H1 (cell line): ENCODE measurements around the gene FGF19. TPM values are rescaled to one million over a fixed set of nuclear protein-coding genes. Genes with fewer than 3 reads are reported as not detected.

ENCODE experiments used
- CTCF ChIA-PET: fragments of 300-600 bp; sonication (Branson Sonifier 250); formaldehyde crosslinking; loops from one replicate; lab custom pipeline; 2021; ENCODE audit not compliant: partially characterized antibody; lab: Charles Lee
- POLR2A ChIA-PET: fragments of 300-600 bp; sonication (Branson Sonifier 250); formaldehyde crosslinking; loops from one replicate; lab custom pipeline; 2021; ENCODE audit warnings: inconsistent platforms; ENCODE audit not compliant: partially characterized antibody; lab: Charles Lee
- DNase-seq, 2 experiments: peaks; one replicate each; pipeline versions ENCODE4 v3.0.0 to v3.0.0-alpha.2; 2010 to 2022; ENCODE audit warnings: low spot score in 2 of 2, low read depth in 1 of 2, mixed read lengths in 1 of 2
- FAIRE-seq: peaks from 2 replicates; lab custom pipeline; 2011; peaks lifted over from hg19 to GRCh38; lab: Jason Lieb, UNC
- H2AFZ ChIP-seq: 2 replicates; pipeline ENCODE4 v1.8.1; 2012; ENCODE audit warnings: low read length, inconsistent platforms
- H2AK5ac ChIP-seq: 2 replicates; pipeline ENCODE4 v1.6.1; 2013; ENCODE audit warnings: low read depth, low read length
- H2BK120ac ChIP-seq: replicated peaks from 2 replicates; pipeline ENCODE3; 2013; ENCODE audit warnings: low read depth, low read length, inconsistent platforms
- H2BK12ac ChIP-seq: 2 replicates; pipeline ENCODE4 v1.6.1; 2013; ENCODE audit warnings: low read depth, low read length
- H2BK15ac ChIP-seq: 2 replicates; pipeline ENCODE4 v1.6.1; 2013; ENCODE audit warnings: low read length
- H2BK20ac ChIP-seq: 2 replicates; pipeline ENCODE4 v1.6.1; 2013; ENCODE audit warnings: low read length
- H2BK5ac ChIP-seq: 2 replicates; pipeline ENCODE4 v1.6.1; 2013; ENCODE audit warnings: low read depth, low read length
- H3K14ac ChIP-seq: 2 replicates; pipeline ENCODE4 v1.6.1; 2013; ENCODE audit warnings: inconsistent platforms; ENCODE audit not compliant: insufficient read length
- H3K18ac ChIP-seq: 2 replicates; pipeline ENCODE4 v1.6.1; 2013; ENCODE audit warnings: low read length; ENCODE audit errors: extremely low read depth
- H3K23ac ChIP-seq: 2 replicates; pipeline ENCODE4 v1.6.1; 2013; ENCODE audit warnings: inconsistent platforms; ENCODE audit not compliant: insufficient read length
- H3K23me2 ChIP-seq: 2 replicates; pipeline ENCODE4 v1.6.1; 2013; ENCODE audit warnings: low read depth, low read length
- H3K27ac ChIP-seq: 2 replicates; pipeline ENCODE4 v1.6.1; 2011; ENCODE audit warnings: low read depth, low read length, inconsistent platforms
- H3K27me3 ChIP-seq, 4 experiments: replicated peaks in 1 of 4; 1 replicate in 1 of 4; 2 replicates in 3 of 4; pipeline versions ENCODE4 v1.6.1 to v1.8.1; 2011 to 2013; ENCODE audit warnings: low read length in 3 of 4, mild to moderate bottlenecking in 3 of 4, inconsistent platforms in 2 of 4, mixed read lengths in 2 of 4, moderate library complexity in 1 of 4; ENCODE audit not compliant: control insufficient read depth in 3 of 4, insufficient read depth in 3 of 4; ENCODE audit errors: extremely low read depth in 1 of 4
- H3K36me3 ChIP-seq, 4 experiments: 2 replicates each; pipeline versions ENCODE4 v1.6.1 to v1.8.1; 2011 to 2013; ENCODE audit warnings: mild to moderate bottlenecking in 4 of 4, low read length in 3 of 4, moderate library complexity in 2 of 4, control low read depth in 1 of 4, inconsistent platforms in 1 of 4; ENCODE audit not compliant: insufficient read depth in 4 of 4, control insufficient read depth in 2 of 4
- H3K4ac ChIP-seq: replicated peaks from 2 replicates; pipeline ENCODE3; 2013; ENCODE audit warnings: low read length, low read depth, mixed read lengths, inconsistent platforms; ENCODE audit not compliant: insufficient read length
- H3K4me1 ChIP-seq, 4 experiments: replicated peaks in 1 of 4; 1 replicate in 1 of 4; 2 replicates in 3 of 4; pipeline versions ENCODE4 v1.6.1 to v1.8.1; 2011 to 2013; ENCODE audit warnings: low read length in 3 of 4, inconsistent platforms in 2 of 4, mixed read lengths in 1 of 4; ENCODE audit not compliant: insufficient read depth in 4 of 4, control insufficient read depth in 3 of 4
- H3K4me2 ChIP-seq, 2 experiments: 2 replicates each; pipeline versions ENCODE4 v1.6.1 to v1.8.1; 2011 to 2013; ENCODE audit warnings: low read depth in 2 of 2, low read length in 2 of 2, control low read depth in 1 of 2, inconsistent platforms in 1 of 2, mild to moderate bottlenecking in 1 of 2; ENCODE audit not compliant: insufficient read depth in 1 of 2
- H3K4me3 ChIP-seq, 4 experiments: fragments of 200-600, 300-600 bp in 1 of 4; sonication (generic), shearing (Covaris generic), sonication (Bioruptor Twin) in 1 of 4; 2 replicates each; pipeline versions ENCODE4 v1.5.1 to v1.8.1; 2011 to 2016; ENCODE audit warnings: low read length in 4 of 4, low read depth in 3 of 4, control low read depth in 2 of 4, inconsistent platforms in 2 of 4, mild to moderate bottlenecking in 2 of 4, mixed read lengths in 1 of 4, moderate library complexity in 1 of 4; ENCODE audit not compliant: insufficient read depth in 2 of 4; ENCODE audit errors: extremely low read depth in 1 of 4
- H3K56ac ChIP-seq: replicated peaks from 2 replicates; pipeline ENCODE3; 2013; ENCODE audit warnings: low read depth, mild to moderate bottlenecking, mixed read lengths, low read length, inconsistent platforms; ENCODE audit not compliant: insufficient read length
- H3K79me1 ChIP-seq: 2 replicates; pipeline ENCODE4 v1.6.1; 2013; ENCODE audit warnings: low read depth, low read length, control low read depth
- H3K79me2 ChIP-seq, 2 experiments: 2 replicates each; pipeline versions ENCODE4 v1.6.1 to v1.8.1; 2012 to 2013; ENCODE audit warnings: low read length in 2 of 2, mild to moderate bottlenecking in 2 of 2, inconsistent platforms in 1 of 2; ENCODE audit not compliant: insufficient read depth in 2 of 2, control insufficient read depth in 1 of 2
- H3K9ac ChIP-seq, 4 experiments: replicated peaks in 1 of 4; 1 replicate in 1 of 4; 2 replicates in 3 of 4; pipeline versions ENCODE4 v1.6.1 to v1.8.1; 2011 to 2013; ENCODE audit warnings: low read depth in 3 of 4, low read length in 3 of 4, control low read depth in 2 of 4, mild to moderate bottlenecking in 2 of 4, moderate library complexity in 2 of 4, inconsistent platforms in 1 of 4; ENCODE audit errors: extremely low read depth in 1 of 4
- H3K9me3 ChIP-seq, 2 experiments: 2 replicates each; pipeline versions ENCODE4 v1.6.1 to v1.8.1; 2012 to 2013; ENCODE audit warnings: mild to moderate bottlenecking in 2 of 2, moderate library complexity in 2 of 2, control low read depth in 1 of 2, inconsistent platforms in 1 of 2, low read depth in 1 of 2, low read length in 1 of 2, mixed read lengths in 1 of 2; ENCODE audit not compliant: insufficient read depth in 2 of 2
- H4K20me1 ChIP-seq, 2 experiments: replicated peaks in 1 of 2; 2 replicates each; pipeline versions ENCODE3 to v1.8.1; 2011 to 2013; ENCODE audit warnings: inconsistent platforms in 2 of 2, low read length in 2 of 2, mild to moderate bottlenecking in 1 of 2; ENCODE audit not compliant: insufficient read depth in 2 of 2, control insufficient read depth in 1 of 2
- H4K5ac ChIP-seq: 2 replicates; pipeline ENCODE4 v1.6.1; 2013; ENCODE audit warnings: low read length, low read depth, mixed read lengths, inconsistent platforms; ENCODE audit not compliant: insufficient read length
- H4K8ac ChIP-seq: 2 replicates; pipeline ENCODE4 v1.8.0; 2013; ENCODE audit warnings: mild to moderate bottlenecking, moderate library complexity, low read length, inconsistent platforms; ENCODE audit not compliant: insufficient read depth; ENCODE audit errors: extremely low read depth
- H4K91ac ChIP-seq: replicated peaks from 2 replicates; pipeline ENCODE3; 2013; ENCODE audit warnings: low read length, mixed read lengths, inconsistent platforms; ENCODE audit not compliant: insufficient read length
- ASH2L ChIP-seq: fragments of 200-600, 300-600 bp; sonication (generic); IDR thresholded peaks from one replicate; pipeline ENCODE4 v1.7.1; 2017; ENCODE audit warnings: low read length
- BACH1 ChIP-seq: IDR thresholded peaks from 2 replicates; pipeline ENCODE4 v1.6.1; 2012; ENCODE audit warnings: low read length, improper control_type of control experiment
- CTBP2 ChIP-seq: IDR thresholded peaks from 2 replicates; pipeline ENCODE4 v1.7.0; 2011; ENCODE audit warnings: borderline replicate concordance, mild to moderate bottlenecking, moderate library complexity, mixed read lengths, low read length; ENCODE audit not compliant: insufficient read depth, insufficient read length
- EP300 ChIP-seq, 2 experiments: IDR thresholded peaks; 1 replicate in 1 of 2; 2 replicates in 1 of 2; pipeline ENCODE4 v1.6.1; 2011 to 2012; ENCODE audit warnings: low read depth in 2 of 2, low read length in 2 of 2, mild to moderate bottlenecking in 2 of 2, borderline replicate concordance in 1 of 2, inconsistent platforms in 1 of 2, moderate library complexity in 1 of 2
- GABPA ChIP-seq: IDR thresholded peaks from 2 replicates; pipeline ENCODE4 v1.6.1; 2011; ENCODE audit warnings: mild to moderate bottlenecking, low read length, moderate library complexity, borderline replicate concordance; ENCODE audit not compliant: insufficient read depth
- RBBP5 ChIP-seq: IDR thresholded peaks from 2 replicates; pipeline ENCODE4 v1.7.1; 2012; ENCODE audit warnings: low read depth, mild to moderate bottlenecking, inconsistent platforms, low read length, moderate library complexity, borderline replicate concordance
- SIN3A ChIP-seq, 2 experiments: IDR thresholded peaks in 1 of 2; conservative IDR thresholded peaks in 1 of 2; 2 replicates each; pipeline ENCODE4 v1.6.1; 2011 to 2012; ENCODE audit warnings: low read length in 2 of 2, improper control_type of control experiment in 1 of 2, low read depth in 1 of 2, mild to moderate bottlenecking in 1 of 2
- SP1 ChIP-seq: IDR thresholded peaks from 2 replicates; pipeline ENCODE4 v1.6.1; 2011; ENCODE audit warnings: low read depth, low read length
- YY1 ChIP-seq: IDR thresholded peaks from 2 replicates; pipeline ENCODE4 v1.6.1; 2011; ENCODE audit warnings: low read depth, mild to moderate bottlenecking, low read length
- WGBS, 2 experiments: shearing (Covaris generic) in 1 of 2; methylation state at CpG; one replicate each; pipeline versions ENCODE4 v1.1.6 to v1.1.7; 2013 to 2015; ENCODE audit warnings: low lambda C conversion rate in 2 of 2, mixed read lengths in 2 of 2, inconsistent platforms in 1 of 2, low coverage in 1 of 2, missing lambda C conversion rate in 1 of 2; ENCODE audit not compliant: insufficient replicate concordance in 2 of 2, insufficient coverage in 1 of 2, insufficient read length in 1 of 2; ENCODE audit errors: extremely low coverage in 1 of 2, missing lambda C conversion rate in 1 of 2; 5-methylcytosine and 5-hydroxymethylcytosine counted together
- polyA plus RNA-seq, 7 experiments: library from polyadenylated mRNA; depleted of rRNA in 3 of 7; stranded (reverse) in 5 of 7; unstranded in 2 of 7; fragments of >200 nt in 5 of 7; fragments of 200-250 nt in 2 of 7; gene quantifications; 1 replicate in 5 of 7; 2 replicates in 1 of 7; 4 replicates in 1 of 7; pipeline versions ENCODE4 v1.2.1 to v1.2.3, GENCODE V29; 2011 to 2013; ENCODE audit warnings: missing spikeins in 2 of 7, mixed read lengths in 2 of 7
- total RNA-seq: library from RNA; stranded (reverse); fragmentation: NEBNext Ultra II Directional; extraction: Animal tissue kit (Norgen Biotek cat#: 25700); gene quantifications from 2 replicates; pipeline ENCODE4 v1.2.1, GENCODE V29; 2021

FGF19 gene
- total and polyA plus RNA-seq, 2 of the 8 experiments (the other 6 are each of a cell fraction or from before 2014, with no cell fraction given) = 9.6 to 14.8 TPM

- Histone ChIP-seq H3K27ac (peak overlapping the region; percentile 41; the same call in 1 of the 2 replicates), H4K20me1 (peaks cover 1 to 5% of the 10 kb centered on the region in 2 experiments), H3K4ac (no peak overlapping the region), H4K8ac (no peak overlapping the region), H4K5ac (peak overlapping the region; percentile 56), H4K91ac (peak overlapping the region; percentile 81), H3K36me3 (peaks cover 0 to 10% (median 4%) of the 10 kb centered on the region in 4 experiments; a peak in 3 of 8 replicates), H3K9ac (peak overlapping the region in 2 of 4 experiments; percentile 20 to 31; a peak in 3 of 7 replicates), H3K4me3 (peak overlapping the region in 3 of 4 experiments; percentile 31 to 46 (median 37); a peak in 5 of 8 replicates), H2BK20ac (peak overlapping the region; percentile 16; the same call in 1 of the 2 replicates), H3K56ac (no peak overlapping the region), H2BK5ac (peak overlapping the region; percentile 84; the same call in 1 of the 2 replicates), H3K4me1 (peaks cover 6 to 26% (median 15%) of the 10 kb centered on the region in 4 experiments; a peak in 6 of 7 replicates), H2BK15ac (no peak overlapping the region), H3K79me1 (no peaks in the 10 kb centered on the region; the same call in 1 of the 2 replicates), H2AFZ (no peak overlapping the region), H2BK12ac (peak overlapping the region; percentile 75; the same call in 1 of the 2 replicates), H3K14ac (no peak overlapping the region), H3K23ac (no peak overlapping the region), H3K9me3 (no peaks in the 10 kb centered on the region), H3K27me3 (peaks cover 0 to 14% (median 7%) of the 10 kb centered on the region in 4 experiments; a peak in 5 of 7 replicates), H3K79me2 (no peaks in the 10 kb centered on the region), H3K4me2 (peak overlapping the region; percentile 52 to 91), H3K23me2 (peaks cover 5% of the 10 kb centered on the region; the same call in 1 of the 2 replicates), H3K18ac (peak overlapping the region; percentile 26; the same call in 1 of the 2 replicates), H2BK120ac (peak overlapping the region; percentile 87), H2AK5ac (no peak overlapping the region)
- ChIA-PET POLR2A (interaction anchor here (0.7 to 4.2 kb wide), 11 partner anchors 9 to 273 kb away, joined by 3 to 23 read pairs (median 4); partner anchors contain the start of gene LTO1), CTCF (interaction anchor here (0.7 to 2.1 kb wide), 4 partner anchors 18 to 188 kb away, joined by 3 to 6 read pairs (median 5); no protein-coding TSS in a partner anchor)
- 14% methylated on average over 20 of the region's 20 CpGs; no CpG with 5 or more reads in 1 of the 2 experiments for WGBS, 2 experiments
- peak; percentile 93 for FAIRE-seq
- DNase-seq = peak in 1 of 2 experiments; percentile 76
- TF ChIP-seq ASH2L (peak; percentile 86), BACH1 (no peak), GABPA (no peak), SP1 (peak; percentile 66; the same call in 1 of the 2 replicates), RBBP5 (no peak), CTBP2 (peak; percentile 84), EP300 (IDR thresholded peaks at IDR 0.05; ENCODE audit: borderline replicate concordance in 1 of 2, low read depth in 2 of 2, low read length in 2 of 2) (0 out of 3 replicates have a peak, but pooled peaks of 1 of the 2 experiments have one; percentile 25), SIN3A (conservative IDR thresholded peaks at IDR 0.05 in 1 of 2, IDR thresholded peaks at IDR 0.05 in 1 of 2; ENCODE audit: low read depth in 1 of 2, low read length in 2 of 2) (0 out of 4 replicates have a peak, but pooled peaks of 1 of the 2 experiments have one; percentile 31), YY1 (0 out of 2 replicates have a peak, but pooled peaks have one; percentile 58)
These were observed 3.3 kb downstream of the FGF19 start for GRCh38 chr11:69700278-69701140.
